Measurements from ENCODE around the gene KRTAP4-6. TPM values are rescaled to one million over a fixed set of nuclear protein-coding genes. Genes with fewer than 3 reads are reported as not detected.

KRTAP4-6 gene
- total RNA-seq, 6 experiments from 2014 or later = not detected

- H3K9me3 ChIP-seq = no peaks in the 10 kb centered on the region
- 78% methylated on average over 6 of the region's 7 CpGs for WGBS (ENCODE audit: insufficient coverage, low coverage, low lambda C conversion rate, missing lambda C conversion rate)
- DNase-seq (no peak), ATAC-seq (no peak)
- TF ChIP-seq POLR2A (IDR thresholded peaks at IDR 0.05) = no peak
- TF ChIP-seq CTCF (IDR thresholded peaks at IDR 0.05) = no peak
- no peaks in the 10 kb centered on the region for H3K27me3 ChIP-seq
- no peaks in the 10 kb centered on the region for H3K4me1 ChIP-seq
- intact Hi-C loops (cut with DNase I) = no loop called here
- no peaks in the 10 kb centered on the region for H3K36me3 ChIP-seq
- H3K27ac ChIP-seq = no peak overlapping the region
- H3K4me3 ChIP-seq = no peak overlapping the region
Measured at GRCh38 chr17:41096055-41096454, 44.3 kb downstream of the KRTAP4-6 start.

Small RNA genes within 50 kb of the gene (small RNA-seq; reads per million reads assigned to genes)
- 0 reads per million in 2 experiments for gene KRTAP4-17P

Other genes starting within 250 kb of the KRTAP4-6 start
- gene KRT23, start 202.9 kb downstream of the KRTAP4-6 start, total RNA-seq = 10 to 100 TPM in 2 of 6 experiments, 1 to 10 TPM in 1, under 1 TPM in 1, not detected in 2; 0.49 to 17.6 (median 10.0) TPM
- not detected for gene KRT39, start 173.6 kb downstream of the KRTAP4-6 start, total RNA-seq
- not detected for gene KRT40, start 156.2 kb downstream of the KRTAP4-6 start, total RNA-seq
- gene KRTAP3-3, start 146.4 kb downstream of the KRTAP4-6 start, total RNA-seq = not detected
- gene KRTAP3-2, start 140.6 kb downstream of the KRTAP4-6 start, total RNA-seq = not detected
- not detected for gene KRTAP3-1, start 131.4 kb downstream of the KRTAP4-6 start, total RNA-seq
- not detected for gene KRTAP1-5, start 113.3 kb downstream of the KRTAP4-6 start, total RNA-seq
- not detected for gene KRTAP1-4, start 110.3 kb downstream of the KRTAP4-6 start, total RNA-seq
- gene KRTAP1-3, start 105.7 kb downstream of the KRTAP4-6 start, total RNA-seq = not detected
- gene KRTAP1-1, start 99.1 kb downstream of the KRTAP4-6 start, total RNA-seq = not detected
- gene KRTAP2-1, start 93.2 kb downstream of the KRTAP4-6 start, total RNA-seq = not detected
- gene KRTAP2-2, start 85.3 kb downstream of the KRTAP4-6 start, total RNA-seq = not detected
- gene KRTAP2-3, start 80.4 kb downstream of the KRTAP4-6 start, total RNA-seq = not detected
- not detected for gene KRTAP2-4, start 74.7 kb downstream of the KRTAP4-6 start, total RNA-seq
- not detected for gene KRTAP4-7, start 56.4 kb downstream of the KRTAP4-6 start, total RNA-seq
- gene KRTAP4-8, start 42.4 kb downstream of the KRTAP4-6 start, total RNA-seq = not detected
- not detected for gene KRTAP4-16, start 38.3 kb downstream of the KRTAP4-6 start, total RNA-seq
- gene KRTAP4-9, start 35.2 kb downstream of the KRTAP4-6 start, total RNA-seq = not detected
- gene KRTAP4-11, start 22.2 kb downstream of the KRTAP4-6 start, total RNA-seq = not detected
- gene KRTAP4-12, start 16.4 kb downstream of the KRTAP4-6 start, total RNA-seq = not detected
- not detected for gene KRTAP4-5, start 9.3 kb upstream of the KRTAP4-6 start, total RNA-seq
- gene KRTAP4-4, start 20.2 kb upstream of the KRTAP4-6 start, total RNA-seq = not detected
- not detected for gene KRTAP4-3, start 27.7 kb upstream of the KRTAP4-6 start, total RNA-seq
- not detected for gene KRTAP4-2, start 37.7 kb upstream of the KRTAP4-6 start, total RNA-seq
- gene KRTAP4-1, start 44.4 kb upstream of the KRTAP4-6 start, total RNA-seq = not detected
- not detected for gene KRTAP9-1, start 49.3 kb upstream of the KRTAP4-6 start, total RNA-seq
- gene KRTAP9-2, start 86.1 kb upstream of the KRTAP4-6 start, total RNA-seq = not detected
- not detected for gene KRTAP9-3, start 91.9 kb upstream of the KRTAP4-6 start, total RNA-seq
- gene KRTAP9-8, start 97.5 kb upstream of the KRTAP4-6 start, total RNA-seq = not detected
- gene KRTAP9-4, start 109.1 kb upstream of the KRTAP4-6 start, total RNA-seq = not detected
- gene KRTAP9-9, start 114.8 kb upstream of the KRTAP4-6 start, total RNA-seq = not detected
- gene KRTAP9-6, start 124.8 kb upstream of the KRTAP4-6 start, total RNA-seq = not detected
- gene KRTAP9-7, start 135.2 kb upstream of the KRTAP4-6 start, total RNA-seq = not detected
- not detected for gene KRTAP29-1, start 162.3 kb upstream of the KRTAP4-6 start, total RNA-seq
- gene KRTAP16-1, start 168.8 kb upstream of the KRTAP4-6 start, total RNA-seq = not detected
- not detected for gene KRTAP17-1, start 175.2 kb upstream of the KRTAP4-6 start, total RNA-seq
- gene KRT33A, start 210.3 kb upstream of the KRTAP4-6 start, total RNA-seq = not detected
- not detected for gene KRT33B, start 229.3 kb upstream of the KRTAP4-6 start, total RNA-seq
- not detected for gene KRT34, start 241.8 kb upstream of the KRTAP4-6 start, total RNA-seq